ENCODE measurements around the gene TMEM208.

Gene TMEM208

DNA sequence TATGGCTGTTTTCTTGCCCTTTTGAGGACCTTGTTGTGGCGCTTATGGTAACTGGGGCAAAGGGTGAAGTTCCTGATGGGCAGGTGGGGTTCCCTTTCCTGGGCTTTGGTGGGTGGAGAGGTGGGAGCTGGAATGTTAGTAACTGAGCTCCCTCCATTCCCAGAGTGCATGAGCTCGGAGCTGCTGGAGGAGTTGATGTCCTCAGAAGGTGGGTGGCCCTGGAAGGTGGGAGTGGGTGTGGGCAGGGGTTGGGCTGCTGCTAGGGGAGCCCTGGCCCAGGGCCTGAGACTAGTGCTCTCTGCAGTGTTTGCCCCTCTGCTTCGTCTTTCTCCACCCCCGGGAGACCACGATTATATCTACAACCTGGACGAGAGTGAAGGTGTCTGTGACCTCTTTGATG lies 29.2 kb upstream of the TMEM208 start:
- TF ChIP-seq CTCF (IDR thresholded peaks at IDR 0.05; ENCODE audit: control insufficient read depth, extremely low read depth, insufficient read depth) = no peak
- H3K4me3 ChIP-seq (ENCODE audit: low read depth, low read length) = no peak overlapping the region

GRCh38 chr16:67198238-67198734 lies 28.6 kb upstream of the TMEM208 start:
- DNase-seq (ENCODE audit: low read depth) = no peak
- peak overlapping the region; percentile 76 for H3K4me3 ChIP-seq (ENCODE audit: low read depth, low read length)

More for the DNA sequence above, 29.2 kb upstream of the TMEM208 start:
- no peak for DNase-seq (ENCODE audit: low read depth)

DNA sequence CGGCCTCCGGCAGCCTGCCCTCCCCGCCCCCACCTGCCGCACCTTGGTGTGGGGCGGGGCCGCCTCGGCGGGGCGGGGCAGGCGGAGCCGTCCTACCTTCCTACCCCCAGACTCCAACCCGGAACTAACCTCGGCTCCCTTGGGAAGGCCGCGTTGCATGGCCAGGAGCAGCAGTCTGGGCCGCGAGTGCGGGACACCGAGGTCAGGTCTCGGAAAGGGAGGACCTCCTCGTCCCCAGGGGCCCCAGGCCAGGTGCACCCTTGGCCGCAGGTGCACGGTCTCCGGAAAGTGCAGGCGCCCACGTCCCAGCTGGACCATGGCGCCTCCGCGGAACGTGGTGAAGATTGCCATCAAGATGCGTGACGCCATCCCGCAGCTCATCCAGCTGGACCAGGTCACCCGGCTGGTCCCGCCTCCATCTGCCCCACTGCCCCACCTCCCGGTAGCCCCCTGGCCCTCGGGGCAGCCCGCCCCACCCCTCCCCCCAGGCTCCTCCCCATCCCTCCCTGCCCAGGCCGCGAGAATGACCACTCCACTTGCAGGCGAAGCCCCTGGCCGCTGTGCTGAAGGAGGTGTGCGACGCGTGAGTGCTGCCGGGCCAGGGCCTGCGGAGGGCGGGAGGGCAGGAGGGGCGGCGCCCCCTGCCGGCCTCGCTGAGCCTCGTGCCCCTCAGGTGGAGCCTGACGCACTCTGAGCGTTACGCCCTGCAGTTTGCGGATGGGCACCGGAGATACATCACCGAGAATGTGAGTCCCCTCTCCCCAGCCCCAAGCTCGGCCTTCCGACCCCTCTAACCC lies 27.7 kb upstream of the TMEM208 start, which contains the start of gene ELMO3:
Gene ELMO3, plus strand, starts transcription at position 121 of the 797 bp plus-strand sequence. Its CDS starts 196 bp downstream, at position 317.
- TF ChIP-seq CTCF (IDR thresholded peaks at IDR 0.05; ENCODE audit: control insufficient read depth, extremely low read depth, insufficient read depth) = peak; percentile 94
- H3K4me3 ChIP-seq (ENCODE audit: low read depth, low read length) = peak within 1 kb of the TSS; percentile 76
- DNase-seq (ENCODE audit: low read depth) = no peak

More at GRCh38 chr16:67198238-67198734, 28.6 kb upstream of the TMEM208 start:
- TF ChIP-seq CTCF (IDR thresholded peaks at IDR 0.05; ENCODE audit: control insufficient read depth, extremely low read depth, insufficient read depth) = peak; percentile 85

GRCh38 chr16:67199808-67200198 lies 27.1 kb upstream of the TMEM208 start:
- H3K4me3 ChIP-seq (ENCODE audit: low read depth, low read length) = peak overlapping the region; percentile 76
- peak; percentile 57 for TF ChIP-seq CTCF (IDR thresholded peaks at IDR 0.05; ENCODE audit: control insufficient read depth, extremely low read depth, insufficient read depth)
- no peak for DNase-seq (ENCODE audit: low read depth)

- peak overlapping the region; percentile 76 for H3K4me3 ChIP-seq (ENCODE audit: low read depth, low read length)
- TF ChIP-seq CTCF (IDR thresholded peaks at IDR 0.05; ENCODE audit: control insufficient read depth, extremely low read depth, insufficient read depth) = no peak
- DNase-seq (ENCODE audit: low read depth) = no peak
Observed at GRCh38 chr16:67200491-67200890, 26.4 kb upstream of the TMEM208 start.

GRCh38 chr16:67201411-67202345 lies 25.3 kb upstream of the TMEM208 start:
- no peak for TF ChIP-seq CTCF (IDR thresholded peaks at IDR 0.05; ENCODE audit: control insufficient read depth, extremely low read depth, insufficient read depth)
- H3K4me3 ChIP-seq (ENCODE audit: low read depth, low read length) = no peak overlapping the region
- no peak for DNase-seq (ENCODE audit: low read depth)

Data from LNCaP clone FGC (cell line).